Panc1 (cell line): ENCODE measurements around the gene FAAP20.

Experiments used
- POLR2AphosphoS5 ChIP-seq: IDR thresholded peaks from 2 replicates; pipeline ENCODE4 v1.6.1; 2012; ENCODE audit warnings: mild to moderate bottlenecking, low read depth, low read length, moderate library complexity
- SIN3A ChIP-seq: IDR thresholded peaks from 2 replicates; pipeline ENCODE4 v1.6.1; 2012; ENCODE audit warnings: low read depth, mild to moderate bottlenecking, low read length, moderate library complexity, borderline replicate concordance; ENCODE audit not compliant: insufficient read depth
- TF ChIP-seq, protein P1 (sequence below): fragments of 450-650 bp; IDR thresholded peaks from 2 replicates; pipeline ENCODE4 v1.5.1; 2017; ENCODE audit warnings: mild to moderate bottlenecking
- TF ChIP-seq, protein P2 (sequence below), 2 experiments: IDR thresholded peaks; 2 replicates each; pipeline ENCODE4 v1.6.1; 2011 to 2012; ENCODE audit warnings: low read depth in 2 of 2, control low read depth in 1 of 2, low read length in 1 of 2, mild to moderate bottlenecking in 1 of 2, moderate library complexity in 1 of 2; ENCODE audit not compliant: insufficient read depth in 1 of 2

DNA sequence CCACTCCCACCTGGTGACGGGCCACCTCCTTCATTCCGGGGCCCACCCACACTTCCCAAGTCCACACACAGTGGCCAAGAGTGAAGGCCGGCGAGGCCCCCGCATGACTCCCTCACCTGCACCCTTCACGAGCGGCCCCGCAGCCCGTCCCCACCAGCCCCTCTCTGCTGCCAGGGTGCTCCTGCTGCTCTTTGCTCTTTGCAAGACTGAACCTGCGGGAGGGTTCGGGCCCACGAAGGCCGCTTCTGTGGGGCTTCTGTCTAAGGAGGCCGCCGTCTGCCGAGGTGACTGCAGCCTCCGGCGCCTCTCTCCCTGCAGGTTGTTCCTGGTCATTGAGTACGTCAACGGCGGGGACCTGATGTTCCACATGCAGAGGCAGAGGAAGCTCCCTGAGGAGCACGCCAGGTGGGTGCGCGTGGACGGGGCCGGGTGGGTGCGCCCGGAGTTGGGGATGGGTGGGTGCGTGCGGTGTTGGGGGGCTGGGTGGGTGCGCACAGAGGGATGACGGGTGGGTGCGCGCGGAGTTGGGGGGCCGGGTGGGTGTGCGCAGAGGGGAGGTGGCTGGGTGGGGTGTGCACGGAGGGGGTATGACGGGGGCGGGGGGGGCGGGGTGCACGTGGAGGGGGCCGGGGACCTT lies 25.3 kb downstream of the FAAP20 start:
- TF ChIP-seq POLR2AphosphoS5, result no peak
- TF ChIP-seq, protein P1, sequence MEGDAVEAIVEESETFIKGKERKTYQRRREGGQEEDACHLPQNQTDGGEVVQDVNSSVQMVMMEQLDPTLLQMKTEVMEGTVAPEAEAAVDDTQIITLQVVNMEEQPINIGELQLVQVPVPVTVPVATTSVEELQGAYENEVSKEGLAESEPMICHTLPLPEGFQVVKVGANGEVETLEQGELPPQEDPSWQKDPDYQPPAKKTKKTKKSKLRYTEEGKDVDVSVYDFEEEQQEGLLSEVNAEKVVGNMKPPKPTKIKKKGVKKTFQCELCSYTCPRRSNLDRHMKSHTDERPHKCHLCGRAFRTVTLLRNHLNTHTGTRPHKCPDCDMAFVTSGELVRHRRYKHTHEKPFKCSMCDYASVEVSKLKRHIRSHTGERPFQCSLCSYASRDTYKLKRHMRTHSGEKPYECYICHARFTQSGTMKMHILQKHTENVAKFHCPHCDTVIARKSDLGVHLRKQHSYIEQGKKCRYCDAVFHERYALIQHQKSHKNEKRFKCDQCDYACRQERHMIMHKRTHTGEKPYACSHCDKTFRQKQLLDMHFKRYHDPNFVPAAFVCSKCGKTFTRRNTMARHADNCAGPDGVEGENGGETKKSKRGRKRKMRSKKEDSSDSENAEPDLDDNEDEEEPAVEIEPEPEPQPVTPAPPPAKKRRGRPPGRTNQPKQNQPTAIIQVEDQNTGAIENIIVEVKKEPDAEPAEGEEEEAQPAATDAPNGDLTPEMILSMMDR, result no peak
- no peak for TF ChIP-seq SIN3A
- TF ChIP-seq, protein P2, sequence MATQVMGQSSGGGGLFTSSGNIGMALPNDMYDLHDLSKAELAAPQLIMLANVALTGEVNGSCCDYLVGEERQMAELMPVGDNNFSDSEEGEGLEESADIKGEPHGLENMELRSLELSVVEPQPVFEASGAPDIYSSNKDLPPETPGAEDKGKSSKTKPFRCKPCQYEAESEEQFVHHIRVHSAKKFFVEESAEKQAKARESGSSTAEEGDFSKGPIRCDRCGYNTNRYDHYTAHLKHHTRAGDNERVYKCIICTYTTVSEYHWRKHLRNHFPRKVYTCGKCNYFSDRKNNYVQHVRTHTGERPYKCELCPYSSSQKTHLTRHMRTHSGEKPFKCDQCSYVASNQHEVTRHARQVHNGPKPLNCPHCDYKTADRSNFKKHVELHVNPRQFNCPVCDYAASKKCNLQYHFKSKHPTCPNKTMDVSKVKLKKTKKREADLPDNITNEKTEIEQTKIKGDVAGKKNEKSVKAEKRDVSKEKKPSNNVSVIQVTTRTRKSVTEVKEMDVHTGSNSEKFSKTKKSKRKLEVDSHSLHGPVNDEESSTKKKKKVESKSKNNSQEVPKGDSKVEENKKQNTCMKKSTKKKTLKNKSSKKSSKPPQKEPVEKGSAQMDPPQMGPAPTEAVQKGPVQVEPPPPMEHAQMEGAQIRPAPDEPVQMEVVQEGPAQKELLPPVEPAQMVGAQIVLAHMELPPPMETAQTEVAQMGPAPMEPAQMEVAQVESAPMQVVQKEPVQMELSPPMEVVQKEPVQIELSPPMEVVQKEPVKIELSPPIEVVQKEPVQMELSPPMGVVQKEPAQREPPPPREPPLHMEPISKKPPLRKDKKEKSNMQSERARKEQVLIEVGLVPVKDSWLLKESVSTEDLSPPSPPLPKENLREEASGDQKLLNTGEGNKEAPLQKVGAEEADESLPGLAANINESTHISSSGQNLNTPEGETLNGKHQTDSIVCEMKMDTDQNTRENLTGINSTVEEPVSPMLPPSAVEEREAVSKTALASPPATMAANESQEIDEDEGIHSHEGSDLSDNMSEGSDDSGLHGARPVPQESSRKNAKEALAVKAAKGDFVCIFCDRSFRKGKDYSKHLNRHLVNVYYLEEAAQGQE (IDR thresholded peaks at IDR 0.05; ENCODE audit: insufficient read depth in 1 of 2, low read depth in 2 of 2, low read length in 1 of 2), result no peak
